ENCODE measurements around the gene HRH3.

DNA sequence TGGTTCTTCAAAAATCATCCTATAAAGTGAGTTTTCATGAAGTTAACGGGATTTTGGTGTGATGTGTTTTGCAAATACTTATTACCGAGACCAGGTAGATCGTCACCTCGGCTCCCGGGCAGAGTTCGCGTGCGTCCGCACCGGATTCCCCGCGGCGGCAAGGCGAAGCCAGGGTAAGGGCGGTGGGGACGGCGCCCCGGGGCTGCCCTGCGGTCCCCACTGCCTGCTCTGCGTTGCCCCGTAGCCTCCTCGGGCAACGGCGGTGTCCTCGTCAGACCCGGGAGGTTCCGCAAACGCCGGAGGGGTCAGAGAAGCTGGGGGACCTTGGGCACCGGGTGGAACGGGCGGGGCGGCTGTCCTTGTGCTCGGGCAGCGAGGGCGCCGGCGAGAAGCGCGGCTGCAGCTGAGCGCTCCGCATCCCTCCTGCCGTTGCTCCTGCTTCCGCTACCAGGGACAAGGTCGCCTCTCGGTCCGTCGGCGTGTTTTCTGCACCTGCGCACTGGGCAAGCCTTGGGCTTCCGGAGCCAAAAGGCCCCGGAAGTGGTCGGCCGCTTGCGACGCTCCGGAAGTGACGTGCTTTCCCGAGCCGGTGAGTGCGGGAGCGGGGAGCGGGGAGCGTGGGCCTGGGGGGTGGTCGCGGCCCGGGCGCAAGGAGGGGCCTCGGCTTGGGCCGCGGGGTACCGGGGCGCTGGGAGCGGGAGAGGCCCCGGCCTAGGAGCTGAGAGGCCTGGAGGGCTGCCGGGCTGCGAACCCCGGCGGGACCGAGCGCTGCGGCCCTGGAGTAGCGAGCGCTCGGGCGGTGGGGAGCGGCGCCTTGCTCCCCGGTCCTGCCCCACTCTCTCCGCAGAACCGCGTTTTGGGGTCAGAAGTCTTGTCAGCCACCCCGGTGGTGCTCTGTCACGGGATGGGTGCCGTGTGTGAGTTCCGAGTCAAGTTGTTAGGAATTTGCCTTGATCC, 37.3 kb downstream of the HRH3 start, which contains the start of gene MTG2:
- TF ChIP-seq, protein P1, sequence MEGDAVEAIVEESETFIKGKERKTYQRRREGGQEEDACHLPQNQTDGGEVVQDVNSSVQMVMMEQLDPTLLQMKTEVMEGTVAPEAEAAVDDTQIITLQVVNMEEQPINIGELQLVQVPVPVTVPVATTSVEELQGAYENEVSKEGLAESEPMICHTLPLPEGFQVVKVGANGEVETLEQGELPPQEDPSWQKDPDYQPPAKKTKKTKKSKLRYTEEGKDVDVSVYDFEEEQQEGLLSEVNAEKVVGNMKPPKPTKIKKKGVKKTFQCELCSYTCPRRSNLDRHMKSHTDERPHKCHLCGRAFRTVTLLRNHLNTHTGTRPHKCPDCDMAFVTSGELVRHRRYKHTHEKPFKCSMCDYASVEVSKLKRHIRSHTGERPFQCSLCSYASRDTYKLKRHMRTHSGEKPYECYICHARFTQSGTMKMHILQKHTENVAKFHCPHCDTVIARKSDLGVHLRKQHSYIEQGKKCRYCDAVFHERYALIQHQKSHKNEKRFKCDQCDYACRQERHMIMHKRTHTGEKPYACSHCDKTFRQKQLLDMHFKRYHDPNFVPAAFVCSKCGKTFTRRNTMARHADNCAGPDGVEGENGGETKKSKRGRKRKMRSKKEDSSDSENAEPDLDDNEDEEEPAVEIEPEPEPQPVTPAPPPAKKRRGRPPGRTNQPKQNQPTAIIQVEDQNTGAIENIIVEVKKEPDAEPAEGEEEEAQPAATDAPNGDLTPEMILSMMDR (IDR thresholded peaks at IDR 0.05) = peak in 1 of 4 experiments; percentile 35
- TF ChIP-seq POLR2A (IDR thresholded peaks at IDR 0.05) = peak; percentile 72

Data from prostate gland (tissue), 2 donors.